Endothelial cell of umbilical vein (primary cell): ENCODE measurements around the gene MUC5AC.

Experiments
- EZH2 ChIP-seq: IDR thresholded peaks from 2 replicates; pipeline ENCODE4 v1.6.1; 2012; ENCODE audit warnings: borderline replicate concordance, low read depth, mild to moderate bottlenecking, moderate library complexity, low read length, inconsistent platforms; ENCODE audit not compliant: severe bottlenecking
- POLR2A ChIP-seq: IDR thresholded peaks from 2 replicates; pipeline ENCODE4 v1.6.1; 2012; ENCODE audit warnings: low read depth, mild to moderate bottlenecking, control low read depth, low read length
- POLR2AphosphoS5 ChIP-seq: IDR thresholded peaks from 2 replicates; pipeline ENCODE4 v1.6.1; 2012; ENCODE audit warnings: low read depth, mild to moderate bottlenecking, control low read depth, low read length, moderate library complexity; ENCODE audit not compliant: insufficient read depth
- TF ChIP-seq, protein P1 (sequence below), 2 donors: IDR thresholded peaks; 1 replicate in 1 of 2; 2 replicates in 1 of 2; pipeline ENCODE4 v1.5.1; 2011; ENCODE audit warnings: low read length in 2 of 2, mild to moderate bottlenecking in 2 of 2, moderate library complexity in 2 of 2, control low read depth in 1 of 2, inconsistent platforms in 1 of 2, low read depth in 1 of 2; ENCODE audit not compliant: insufficient read depth in 1 of 2; ENCODE audit errors: extremely low read depth in 1 of 2

DNA sequence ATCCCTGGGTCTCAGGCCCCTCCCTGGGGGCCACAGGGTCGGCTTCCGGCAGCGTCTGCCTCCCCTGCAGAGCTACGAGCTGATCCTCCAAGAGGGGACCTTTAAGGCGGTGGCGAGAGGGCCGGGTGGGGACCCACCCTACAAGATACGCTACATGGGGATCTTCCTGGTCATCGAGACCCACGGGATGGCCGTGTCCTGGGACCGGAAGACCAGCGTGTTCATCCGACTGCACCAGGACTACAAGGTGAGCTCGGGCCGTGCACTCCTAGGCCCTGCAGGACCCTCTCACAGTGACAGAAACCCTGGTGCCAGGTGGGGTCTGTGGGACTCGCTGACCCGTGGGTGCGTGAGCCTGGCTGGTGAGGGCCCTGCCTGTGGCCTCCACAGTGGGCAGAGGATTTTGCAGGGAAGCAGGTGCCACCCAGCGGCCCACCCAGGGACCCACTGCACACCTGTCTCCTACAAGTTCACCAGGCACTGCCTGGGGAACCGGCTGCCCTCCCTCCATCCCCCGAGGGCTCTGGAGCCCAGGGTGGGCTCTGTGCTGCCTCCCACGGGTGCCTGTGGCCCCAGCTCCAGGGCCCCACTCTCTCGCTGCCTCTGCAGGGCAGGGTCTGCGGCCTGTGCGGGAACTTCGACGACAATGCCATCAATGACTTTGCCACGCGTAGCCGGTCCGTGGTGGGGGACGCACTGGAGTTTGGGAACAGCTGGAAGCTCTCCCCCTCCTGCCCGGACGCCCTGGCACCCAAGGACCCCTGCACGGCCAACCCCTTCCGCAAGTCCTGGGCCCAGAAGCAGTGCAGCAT, 78.8 kb downstream of the MUC5AC start:
- TF ChIP-seq, protein P1, sequence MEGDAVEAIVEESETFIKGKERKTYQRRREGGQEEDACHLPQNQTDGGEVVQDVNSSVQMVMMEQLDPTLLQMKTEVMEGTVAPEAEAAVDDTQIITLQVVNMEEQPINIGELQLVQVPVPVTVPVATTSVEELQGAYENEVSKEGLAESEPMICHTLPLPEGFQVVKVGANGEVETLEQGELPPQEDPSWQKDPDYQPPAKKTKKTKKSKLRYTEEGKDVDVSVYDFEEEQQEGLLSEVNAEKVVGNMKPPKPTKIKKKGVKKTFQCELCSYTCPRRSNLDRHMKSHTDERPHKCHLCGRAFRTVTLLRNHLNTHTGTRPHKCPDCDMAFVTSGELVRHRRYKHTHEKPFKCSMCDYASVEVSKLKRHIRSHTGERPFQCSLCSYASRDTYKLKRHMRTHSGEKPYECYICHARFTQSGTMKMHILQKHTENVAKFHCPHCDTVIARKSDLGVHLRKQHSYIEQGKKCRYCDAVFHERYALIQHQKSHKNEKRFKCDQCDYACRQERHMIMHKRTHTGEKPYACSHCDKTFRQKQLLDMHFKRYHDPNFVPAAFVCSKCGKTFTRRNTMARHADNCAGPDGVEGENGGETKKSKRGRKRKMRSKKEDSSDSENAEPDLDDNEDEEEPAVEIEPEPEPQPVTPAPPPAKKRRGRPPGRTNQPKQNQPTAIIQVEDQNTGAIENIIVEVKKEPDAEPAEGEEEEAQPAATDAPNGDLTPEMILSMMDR (IDR thresholded peaks at IDR 0.05; ENCODE audit: extremely low read depth in 1 of 2, insufficient read depth in 1 of 2, low read depth in 1 of 2, low read length in 2 of 2) = no peak
- TF ChIP-seq POLR2AphosphoS5 (no peak), POLR2A (no peak), EZH2 (no peak)
